ENCODE results near the gene DIS3L2.

DNA sequence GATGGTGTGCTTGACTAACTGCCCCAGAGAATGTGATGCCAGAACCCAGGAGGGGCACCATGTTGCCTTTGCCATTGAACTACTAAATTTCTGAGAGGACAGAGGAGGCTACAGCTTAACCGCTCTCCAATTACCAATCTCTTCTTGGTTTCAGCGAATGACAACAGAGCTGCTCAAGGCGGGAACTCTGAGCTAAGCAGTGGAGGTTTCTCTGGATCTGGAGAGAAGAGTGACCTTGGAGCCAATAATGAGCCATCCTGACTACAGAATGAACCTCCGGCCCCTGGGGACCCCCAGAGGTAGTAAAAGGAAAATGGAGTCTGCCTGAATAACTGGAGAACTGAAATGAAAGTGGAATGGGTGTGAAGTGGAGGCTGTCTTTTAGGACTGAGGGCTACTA is 53.2 kb downstream of the DIS3L2 start:
- TF ChIP-seq, protein P1, sequence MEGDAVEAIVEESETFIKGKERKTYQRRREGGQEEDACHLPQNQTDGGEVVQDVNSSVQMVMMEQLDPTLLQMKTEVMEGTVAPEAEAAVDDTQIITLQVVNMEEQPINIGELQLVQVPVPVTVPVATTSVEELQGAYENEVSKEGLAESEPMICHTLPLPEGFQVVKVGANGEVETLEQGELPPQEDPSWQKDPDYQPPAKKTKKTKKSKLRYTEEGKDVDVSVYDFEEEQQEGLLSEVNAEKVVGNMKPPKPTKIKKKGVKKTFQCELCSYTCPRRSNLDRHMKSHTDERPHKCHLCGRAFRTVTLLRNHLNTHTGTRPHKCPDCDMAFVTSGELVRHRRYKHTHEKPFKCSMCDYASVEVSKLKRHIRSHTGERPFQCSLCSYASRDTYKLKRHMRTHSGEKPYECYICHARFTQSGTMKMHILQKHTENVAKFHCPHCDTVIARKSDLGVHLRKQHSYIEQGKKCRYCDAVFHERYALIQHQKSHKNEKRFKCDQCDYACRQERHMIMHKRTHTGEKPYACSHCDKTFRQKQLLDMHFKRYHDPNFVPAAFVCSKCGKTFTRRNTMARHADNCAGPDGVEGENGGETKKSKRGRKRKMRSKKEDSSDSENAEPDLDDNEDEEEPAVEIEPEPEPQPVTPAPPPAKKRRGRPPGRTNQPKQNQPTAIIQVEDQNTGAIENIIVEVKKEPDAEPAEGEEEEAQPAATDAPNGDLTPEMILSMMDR (conservative IDR thresholded peaks at IDR 0.05; ENCODE audit: low read length): no peak
- no peak for TF ChIP-seq EZH2phosphoT487 (IDR thresholded peaks at IDR 0.05; ENCODE audit: borderline replicate concordance)
